GM12801 (cell line): ENCODE data around the gene TANC1.

Experiments used
- CTCF ChIP-seq: IDR thresholded peaks from one replicate; pipeline ENCODE4 v1.5.1; 2011; ENCODE audit warnings: control low read depth; ENCODE audit not compliant: insufficient read length; ENCODE audit errors: extremely low read depth

TANC1 gene

DNA sequence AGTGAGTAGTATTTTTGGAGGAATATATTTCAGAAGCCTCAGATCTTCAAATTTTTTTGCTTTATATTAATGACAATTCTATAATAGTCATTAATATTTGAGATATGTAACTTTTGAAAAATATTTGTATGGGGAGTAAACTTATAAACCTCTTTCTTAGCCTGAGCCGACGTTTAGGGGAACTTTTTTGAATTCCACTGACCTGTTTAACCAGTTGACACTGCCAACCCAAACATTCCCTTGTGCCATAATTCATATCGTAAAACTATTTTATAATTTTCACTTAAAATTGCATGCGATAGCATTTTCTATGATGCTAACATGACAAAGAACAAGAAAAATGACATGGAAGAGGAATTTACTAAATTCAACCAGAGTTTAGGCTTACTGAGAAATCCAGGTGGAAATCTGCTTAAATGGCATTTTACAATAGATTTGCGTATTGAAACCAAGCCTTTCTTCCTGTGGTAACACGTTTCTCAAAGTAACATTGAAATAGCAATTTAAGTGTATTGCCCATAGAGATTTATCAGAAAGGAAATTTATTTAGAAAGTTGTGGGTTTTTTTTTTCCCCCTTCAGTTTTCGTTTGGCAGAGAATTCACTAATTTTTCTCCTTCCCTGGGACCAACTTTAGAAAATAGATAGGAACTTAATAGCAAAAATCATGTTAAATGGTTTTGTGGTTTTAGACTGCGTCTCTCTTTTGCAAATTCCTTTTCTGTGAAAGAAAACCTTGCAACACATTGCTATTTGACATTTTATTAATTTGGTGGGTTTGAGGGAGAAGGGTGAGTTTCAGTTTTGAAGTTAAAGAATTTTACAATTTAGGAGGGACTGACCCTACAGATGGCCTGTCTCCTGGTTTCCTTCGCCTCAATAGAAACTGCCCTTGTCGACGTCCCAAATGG is 77.4 kb downstream of the TANC1 start:
- TF ChIP-seq CTCF: no peak

- no peak for TF ChIP-seq CTCF
Measured at GRCh38 chr2:159046966-159047365, 78.5 kb downstream of the TANC1 start.

DNA sequence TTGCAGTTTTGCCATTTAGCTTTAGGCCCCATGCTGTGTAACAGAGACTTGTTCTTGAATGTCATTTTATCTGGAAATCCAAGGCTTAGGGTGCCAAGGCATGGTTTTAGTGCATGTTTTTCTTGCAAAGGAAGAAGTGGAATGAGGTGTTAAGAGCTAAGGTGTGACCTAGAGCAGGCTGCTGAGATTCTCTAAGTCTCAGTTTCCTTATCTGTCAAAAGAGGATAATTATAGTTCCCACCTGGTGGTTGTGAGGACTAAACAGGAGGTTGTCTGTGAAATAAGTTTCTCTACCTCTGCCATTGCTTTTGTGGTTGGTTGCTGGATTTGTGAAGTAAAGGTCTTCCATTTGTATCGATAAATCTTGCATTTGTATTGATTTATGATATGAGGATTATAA is 82.0 kb downstream of the TANC1 start:
- TF ChIP-seq CTCF: no peak

DNA sequence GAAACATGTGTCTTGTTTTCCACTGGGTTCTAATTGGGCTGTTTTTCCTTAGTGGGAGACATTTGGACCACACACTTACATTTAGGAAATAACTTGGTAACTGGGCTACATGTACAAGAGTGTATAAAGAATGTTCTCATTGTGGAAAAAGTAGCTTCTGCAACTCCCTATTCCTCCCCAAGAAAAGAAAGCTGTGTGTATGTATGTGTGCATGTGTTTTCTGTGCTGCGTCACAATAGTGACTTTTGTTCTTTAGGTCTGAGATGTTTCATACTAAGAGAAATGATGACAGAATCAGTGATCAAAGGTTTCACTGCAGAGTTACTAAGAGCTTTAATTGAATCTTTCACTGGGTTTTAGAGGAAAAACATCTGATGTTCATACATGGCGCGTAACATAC is 82.7 kb downstream of the TANC1 start:
- no peak for TF ChIP-seq CTCF

GRCh38 chr2:159051661-159052060 is 83.2 kb downstream of the TANC1 start:
- no peak for TF ChIP-seq CTCF

DNA sequence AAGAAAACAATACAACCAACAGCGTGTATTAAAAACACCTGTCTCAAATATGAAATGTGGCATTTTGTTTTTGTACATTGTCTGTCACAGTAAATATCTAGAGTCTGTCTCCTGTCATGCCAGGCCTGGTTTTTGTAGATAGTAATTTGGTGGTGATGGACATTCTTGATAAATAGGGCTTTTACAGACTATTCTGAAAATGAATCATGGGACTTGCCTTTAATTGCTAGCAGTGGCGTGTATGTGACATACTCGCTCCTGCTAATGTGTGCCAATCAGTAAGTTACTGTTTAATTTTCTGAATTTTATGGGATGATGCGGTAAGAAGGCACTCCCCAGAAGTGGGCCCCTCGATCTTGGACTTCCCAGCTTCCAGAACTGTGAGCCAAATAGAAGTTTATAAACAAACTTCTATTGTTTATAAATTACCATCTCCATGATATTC is 83.7 kb downstream of the TANC1 start:
- no peak for TF ChIP-seq CTCF

DNA sequence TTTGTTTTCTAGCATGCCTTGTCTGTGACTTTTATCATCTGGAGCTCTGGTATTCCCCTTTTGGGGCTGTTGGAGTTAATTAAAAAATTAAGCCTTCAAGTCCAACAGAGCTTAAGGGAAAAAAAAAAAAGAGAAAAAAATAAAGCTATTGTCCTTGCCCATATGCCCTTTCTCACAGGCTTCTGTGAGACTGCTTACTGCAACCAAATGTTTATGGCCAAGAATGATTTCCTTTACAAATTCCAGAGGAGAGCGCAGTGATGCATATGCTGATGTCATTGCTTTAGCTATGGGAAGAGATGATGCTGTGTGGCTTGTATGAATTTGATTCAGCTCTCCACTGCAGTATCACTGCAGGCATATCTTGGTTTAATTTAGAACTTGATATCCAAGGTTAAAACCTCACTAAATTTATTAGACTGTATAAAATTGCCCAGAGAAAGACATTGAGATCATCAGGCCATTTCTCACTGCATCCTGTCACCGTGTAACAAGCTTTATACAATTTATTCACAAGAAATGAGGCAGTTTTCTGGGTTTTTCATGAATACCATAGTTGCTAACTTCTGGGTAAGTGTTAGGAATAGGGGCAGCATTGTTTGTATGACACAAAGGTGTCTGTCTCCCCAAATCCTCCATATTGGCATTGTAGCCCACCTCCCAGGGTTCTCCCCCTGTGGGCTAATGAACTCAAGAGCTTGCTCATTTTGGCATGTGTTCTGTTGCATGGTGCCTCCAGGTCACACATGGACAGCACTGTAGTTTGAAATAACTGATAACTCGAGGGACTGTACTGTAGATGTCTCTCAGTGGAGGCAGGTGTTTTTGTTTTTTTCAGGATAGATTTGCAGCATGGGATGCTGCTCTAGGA is 85.0 kb downstream of the TANC1 start:
- TF ChIP-seq CTCF: no peak
